Anterior cingulate cortex (tissue), 58 donors: ENCODE measurements around the gene CPVL.

Experiments
- DNase-seq, 58 donors: peaks; one replicate each; lab custom pipeline; 2025; lab: John Stamatoyannopoulos, UW

Gene CPVL

GRCh38 chr7:29019387-29019786 lies 127.0 kb downstream of the CPVL start:
- DNase-seq, result peak in 5 of 58 donors; percentile 8 to 65 (median 51)

GRCh38 chr7:29017713-29018112 lies 128.6 kb downstream of the CPVL start:
- no peak for DNase-seq

GRCh38 chr7:29014725-29015124 lies 131.6 kb downstream of the CPVL start:
- DNase-seq, result no peak

- DNase-seq, result no peak
Observed at GRCh38 chr7:29013931-29014330, 132.4 kb downstream of the CPVL start.

GRCh38 chr7:29013082-29013695 lies 133.1 kb downstream of the CPVL start:
- DNase-seq, result no peak

- DNase-seq, result no peak
Observed at GRCh38 chr7:29009947-29010346, 136.4 kb downstream of the CPVL start.

GRCh38 chr7:29008590-29008989 lies 137.7 kb downstream of the CPVL start:
- no peak for DNase-seq

- no peak for DNase-seq
Observed at GRCh38 chr7:29007127-29007526, 139.2 kb downstream of the CPVL start.

- no peak for DNase-seq
Observed at GRCh38 chr7:29005829-29006228, 140.5 kb downstream of the CPVL start.

GRCh38 chr7:29005406-29005805 lies 140.9 kb downstream of the CPVL start:
- no peak for DNase-seq

GRCh38 chr7:29003703-29004102 lies 142.6 kb downstream of the CPVL start:
- no peak for DNase-seq

GRCh38 chr7:29000717-29001076 lies 145.6 kb downstream of the CPVL start:
- DNase-seq, result no peak

- no peak for DNase-seq
Observed at GRCh38 chr7:28999895-29000716, 146.2 kb downstream of the CPVL start.

- no peak for DNase-seq
Observed at GRCh38 chr7:28999427-28999826, 146.9 kb downstream of the CPVL start.

- DNase-seq, result no peak
Observed at GRCh38 chr7:28998105-28998504, 148.2 kb downstream of the CPVL start.

GRCh38 chr7:28996836-28997235 lies 149.5 kb downstream of the CPVL start:
- no peak for DNase-seq

GRCh38 chr7:28993371-28993770 lies 153.0 kb downstream of the CPVL start:
- DNase-seq, result no peak

- DNase-seq, result no peak
Observed at GRCh38 chr7:28992798-28993197, 153.5 kb downstream of the CPVL start.

- no peak for DNase-seq
Observed at GRCh38 chr7:28990200-28990960, 156.0 kb downstream of the CPVL start.

GRCh38 chr7:28989211-28989980 lies 156.9 kb downstream of the CPVL start:
- no peak for DNase-seq

GRCh38 chr7:28988810-28989209 lies 157.5 kb downstream of the CPVL start:
- no peak for DNase-seq
